GM06990 (cell line): Measurements from ENCODE around the gene PSAP.
A peak's percentile ranks its signal among the peaks of the same experiment; 100 is the strongest.

Experiments
- DNase-seq: peaks from one replicate; pipeline ENCODE4 v3.0.0-alpha.2; 2011; ENCODE audit not compliant: insufficient read length; ENCODE audit errors: extremely low read depth
- H3K27me3 ChIP-seq: replicated peaks from 2 replicates; pipeline ENCODE4 v1.6.0; 2011; ENCODE audit warnings: low read length; ENCODE audit not compliant: control insufficient read depth, insufficient read depth
- H3K36me3 ChIP-seq: 2 replicates; pipeline ENCODE4 v1.5.1; 2011; ENCODE audit warnings: low read length; ENCODE audit not compliant: control insufficient read depth, insufficient read depth
- H3K4me3 ChIP-seq: replicated peaks from 2 replicates; pipeline ENCODE4 v1.5.1; 2011; ENCODE audit warnings: low read depth, mild to moderate bottlenecking, control low read depth, low read length
- CTCF ChIP-seq: IDR thresholded peaks from 2 replicates; pipeline ENCODE4 v1.5.1; 2011; ENCODE audit warnings: low read length, control low read depth, mild to moderate bottlenecking, inconsistent platforms; ENCODE audit not compliant: insufficient read depth, poor library complexity, severe bottlenecking

The PSAP gene

DNA sequence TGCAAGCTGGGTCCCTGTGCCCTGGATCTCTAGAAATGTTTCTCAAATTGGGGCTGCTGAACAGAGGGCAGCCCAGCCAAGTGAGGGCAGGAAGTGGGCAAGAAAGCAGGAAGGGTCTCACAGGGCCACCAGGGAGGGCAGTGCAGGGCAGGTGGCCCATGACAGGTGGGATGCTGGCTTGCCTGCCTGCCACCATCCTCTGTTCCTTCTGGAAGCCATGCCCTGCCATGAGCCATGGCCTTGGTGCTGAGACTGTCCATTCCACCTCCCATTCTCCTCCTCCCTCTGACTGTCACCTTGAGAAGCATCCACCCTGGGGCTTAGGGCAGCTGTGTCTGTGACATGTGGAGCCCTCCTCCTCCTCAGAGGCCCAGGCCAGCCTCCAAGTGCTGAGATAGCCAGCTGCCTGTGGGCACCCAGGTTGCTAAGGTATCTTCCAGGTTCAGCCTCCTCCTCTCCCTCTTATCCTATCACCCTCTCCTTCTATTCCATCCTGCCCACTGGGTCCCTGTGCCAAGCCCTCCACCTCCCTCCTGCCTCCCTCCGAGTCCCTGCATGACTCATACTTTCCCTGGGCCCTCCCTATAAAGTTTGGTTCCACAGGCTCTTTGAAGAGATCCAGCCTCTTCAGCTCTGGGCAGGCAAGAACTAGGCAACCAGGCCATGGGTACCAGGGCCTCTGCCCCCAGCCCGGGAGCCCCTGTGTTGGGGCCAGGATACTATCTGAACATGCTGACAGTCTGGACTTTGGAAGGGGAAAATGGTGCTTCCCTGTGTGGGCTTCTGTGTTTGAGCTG is 79.0 kb downstream of the PSAP start:
- Histone ChIP-seq H3K27me3 (no peaks in the 10 kb centered on the region), H3K4me3 (peak overlapping the region; percentile 75), H3K36me3 (no peaks in the 10 kb centered on the region; the same call in 1 of the 2 replicates)
- no peak for DNase-seq
- no peak for TF ChIP-seq CTCF

GRCh38 chr10:71771204-71771603 is 79.8 kb downstream of the PSAP start:
- no peak overlapping the region for H3K4me3 ChIP-seq
- TF ChIP-seq CTCF: no peak
- no peaks in the 10 kb centered on the region; the same call in 1 of the 2 replicates for H3K36me3 ChIP-seq
- DNase-seq: no peak
- no peaks in the 10 kb centered on the region for H3K27me3 ChIP-seq

- H3K4me3 ChIP-seq: no peak overlapping the region
- TF ChIP-seq CTCF: no peak
- DNase-seq: no peak
Observed at GRCh38 chr10:71770789-71771188, 80.3 kb downstream of the PSAP start.

DNA sequence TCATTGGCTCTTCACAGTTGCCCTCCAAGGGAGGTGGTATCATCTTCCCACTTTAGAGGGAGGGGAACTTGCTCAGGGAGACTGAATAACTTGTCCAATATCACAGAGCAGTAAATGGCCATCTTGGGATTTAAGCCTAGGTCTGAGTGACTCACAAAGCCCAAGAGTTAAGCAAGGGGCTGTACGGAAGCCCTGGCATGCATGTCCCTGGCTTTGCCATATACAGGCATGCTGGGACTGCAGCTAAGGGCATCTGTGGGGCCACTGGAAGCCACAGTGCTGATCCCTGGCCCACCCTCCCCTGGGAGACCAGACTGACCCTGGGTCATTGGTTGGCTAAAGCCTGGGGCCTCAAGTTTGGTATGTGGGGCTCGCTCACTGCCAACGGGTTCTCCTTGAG is 80.8 kb downstream of the PSAP start:
- no peaks in the 10 kb centered on the region; the same call in 1 of the 2 replicates for H3K36me3 ChIP-seq
- H3K27me3 ChIP-seq: no peaks in the 10 kb centered on the region
- no peak overlapping the region for H3K4me3 ChIP-seq
- no peak for DNase-seq
- TF ChIP-seq CTCF: no peak

More at GRCh38 chr10:71770789-71771188, 80.3 kb downstream of the PSAP start:
- Histone ChIP-seq H3K36me3 (no peaks in the 10 kb centered on the region; the same call in 1 of the 2 replicates), H3K27me3 (no peaks in the 10 kb centered on the region)

GRCh38 chr10:71769279-71769823 is 81.7 kb downstream of the PSAP start:
- no peaks in the 10 kb centered on the region for H3K27me3 ChIP-seq
- DNase-seq: peak; percentile 48

More at GRCh38 chr10:71769279-71769823, 81.7 kb downstream of the PSAP start:
- TF ChIP-seq CTCF: no peak
- H3K36me3 ChIP-seq: no peaks in the 10 kb centered on the region; the same call in 1 of the 2 replicates
- H3K4me3 ChIP-seq: peak overlapping the region; percentile 16
